Fibroblast of lung (primary cell): Measurements from ENCODE around the gene BTBD2. TPM values are rescaled to one million over a fixed set of nuclear protein-coding genes. Genes with fewer than 3 reads are reported as not detected.

Experiments
- DNase-seq, 2 donors: peaks; one replicate each; pipeline versions ENCODE4 v3.0.0 to v3.0.0-alpha.2; 2010; ENCODE audit warnings: low read depth in 2 of 2
- H2AFZ ChIP-seq: 2 replicates; pipeline ENCODE4 v1.5.1; 2012; ENCODE audit warnings: low read length, control low read depth, inconsistent platforms
- H3K27ac ChIP-seq: 2 replicates; pipeline ENCODE4 v1.5.1; 2011; ENCODE audit warnings: low read length, control low read depth; ENCODE audit not compliant: insufficient read depth
- H3K27me3 ChIP-seq: 2 replicates; pipeline ENCODE4 v1.5.1; 2011; ENCODE audit warnings: mild to moderate bottlenecking, low read length; ENCODE audit not compliant: control insufficient read depth, insufficient read depth
- H3K36me3 ChIP-seq: 2 replicates; pipeline ENCODE4 v1.5.1; 2011; ENCODE audit warnings: low read length; ENCODE audit not compliant: control insufficient read depth, insufficient read depth
- H3K4me1 ChIP-seq: 2 replicates; pipeline ENCODE4 v1.5.1; 2011; ENCODE audit warnings: low read length; ENCODE audit not compliant: control insufficient read depth, insufficient read depth; ENCODE audit errors: extremely low read depth
- H3K4me2 ChIP-seq: 2 replicates; pipeline ENCODE4 v1.5.1; 2011; ENCODE audit warnings: low read length, control low read depth; ENCODE audit not compliant: insufficient read depth; ENCODE audit errors: extremely low read depth
- H3K4me3 ChIP-seq, 4 experiments: fragments of 200-600 bp in 1 of 4; sonication (generic) in 1 of 4; replicated peaks in 1 of 4; 2 replicates each; pipeline ENCODE4 v1.5.1; 2011 to 2016; ENCODE audit warnings: low read length in 4 of 4, low read depth in 3 of 4, mild to moderate bottlenecking in 3 of 4, control low read depth in 2 of 4, inconsistent platforms in 1 of 4, mixed read lengths in 1 of 4; ENCODE audit not compliant: insufficient read depth in 1 of 4; ENCODE audit errors: control extremely low read depth in 1 of 4
- H3K79me2 ChIP-seq: 2 replicates; pipeline ENCODE4 v1.5.1; 2012; ENCODE audit warnings: mild to moderate bottlenecking, low read length, inconsistent platforms; ENCODE audit not compliant: control insufficient read depth, insufficient read depth
- H3K9ac ChIP-seq: 2 replicates; pipeline ENCODE4 v1.5.1; 2011; ENCODE audit warnings: mild to moderate bottlenecking, low read length, control low read depth; ENCODE audit not compliant: insufficient read depth
- H3K9me3 ChIP-seq: 2 replicates; pipeline ENCODE4 v1.5.1; 2012; ENCODE audit warnings: low read depth, low read length; ENCODE audit not compliant: control insufficient read depth, insufficient read depth
- H4K20me1 ChIP-seq: 2 replicates; pipeline ENCODE4 v1.5.1; 2011; ENCODE audit warnings: low read length; ENCODE audit not compliant: control insufficient read depth, insufficient read depth; ENCODE audit errors: extremely low read depth
- CTCF ChIP-seq, 2 donors: IDR thresholded peaks in 1 of 2; conservative IDR thresholded peaks in 1 of 2; 1 replicate in 1 of 2; 2 replicates in 1 of 2; pipeline ENCODE4 v1.5.1; 2011 to 2012; ENCODE audit warnings: low read length in 2 of 2, control low read depth in 1 of 2, inconsistent platforms in 1 of 2, low read depth in 1 of 2, mild to moderate bottlenecking in 1 of 2
- EZH2 ChIP-seq: IDR thresholded peaks from 2 replicates; pipeline ENCODE4 v1.5.1; 2012; ENCODE audit warnings: low read length, control low read depth, mild to moderate bottlenecking; ENCODE audit errors: missing control alignments
- polyA plus RNA-seq, 2 donors: library from polyadenylated mRNA; depleted of rRNA in 1 of 2; stranded (reverse) in 1 of 2; unstranded in 1 of 2; fragments of >200 nt; gene quantifications; 2 replicates each; pipeline ENCODE4 v1.2.1, GENCODE V29; 2011 to 2012; ENCODE audit warnings: missing spikeins in 1 of 2
- total RNA-seq: library from RNA; depleted of rRNA; stranded (reverse); fragments of >200 nt; gene quantifications from 2 replicates; pipeline ENCODE4 v1.2.1, GENCODE V29; 2014

The BTBD2 gene
- total and polyA plus RNA-seq, 2 donors (not counting 1 experiment from before 2014, with no cell fraction given) = 14.0 to 70.2 TPM

- Histone ChIP-seq H4K20me1 (peaks cover 2% of the 10 kb centered on the region), H3K36me3 (peaks cover 4% of the 10 kb centered on the region)
Observed at GRCh38 chr19:1954532-1954933, 61.0 kb downstream of the BTBD2 start.

GRCh38 chr19:1953441-1954094 is 61.9 kb downstream of the BTBD2 start:
- H3K4me3 ChIP-seq = no peak overlapping the region
- DNase-seq = no peak
- H4K20me1 ChIP-seq = peaks cover 2% of the 10 kb centered on the region
- no peak overlapping the region for H3K9ac ChIP-seq
- H3K9me3 ChIP-seq = no peaks in the 10 kb centered on the region
- H3K4me2 ChIP-seq = no peak overlapping the region
- TF ChIP-seq CTCF (conservative IDR thresholded peaks at IDR 0.05 in 1 of 2, IDR thresholded peaks at IDR 0.05 in 1 of 2; ENCODE audit: low read depth in 1 of 2, low read length in 2 of 2) (no peak), EZH2 (no peak)
- no peak overlapping the region for H2AFZ ChIP-seq
- H3K36me3 ChIP-seq = peaks cover 6% of the 10 kb centered on the region
- H3K27ac ChIP-seq = no peak overlapping the region
- peaks cover 53% of the 10 kb centered on the region for H3K79me2 ChIP-seq
- H3K4me1 ChIP-seq = no peaks in the 10 kb centered on the region
- H3K27me3 ChIP-seq = no peaks in the 10 kb centered on the region

More at GRCh38 chr19:1954532-1954933, 61.0 kb downstream of the BTBD2 start:
- Histone ChIP-seq H3K4me1 (no peaks in the 10 kb centered on the region), H2AFZ (no peak overlapping the region), H3K9me3 (no peaks in the 10 kb centered on the region), H3K79me2 (peaks cover 47% of the 10 kb centered on the region), H3K27me3 (no peaks in the 10 kb centered on the region), H3K4me2 (no peak overlapping the region), H3K27ac (no peak overlapping the region), H3K9ac (no peak overlapping the region), H3K4me3 (no peak overlapping the region)
- TF ChIP-seq EZH2 = no peak
- TF ChIP-seq CTCF (conservative IDR thresholded peaks at IDR 0.05 in 1 of 2, IDR thresholded peaks at IDR 0.05 in 1 of 2; ENCODE audit: low read depth in 1 of 2, low read length in 2 of 2) = no peak
- no peak for DNase-seq

GRCh38 chr19:1953037-1953436 is 62.5 kb downstream of the BTBD2 start:
- H2AFZ ChIP-seq = no peak overlapping the region
- no peak overlapping the region for H3K9ac ChIP-seq
- H3K4me2 ChIP-seq = no peak overlapping the region
- no peaks in the 10 kb centered on the region for H3K27me3 ChIP-seq
- no peak for TF ChIP-seq CTCF (conservative IDR thresholded peaks at IDR 0.05 in 1 of 2, IDR thresholded peaks at IDR 0.05 in 1 of 2; ENCODE audit: low read depth in 1 of 2, low read length in 2 of 2)
- TF ChIP-seq EZH2 = no peak
- DNase-seq = no peak
- H3K27ac ChIP-seq = no peak overlapping the region
- H3K4me1 ChIP-seq = no peaks in the 10 kb centered on the region
- peaks cover 55% of the 10 kb centered on the region for H3K79me2 ChIP-seq
- no peak overlapping the region for H3K4me3 ChIP-seq
- peaks cover 2% of the 10 kb centered on the region for H4K20me1 ChIP-seq
- H3K36me3 ChIP-seq = peaks cover 6% of the 10 kb centered on the region
- no peaks in the 10 kb centered on the region for H3K9me3 ChIP-seq
